Measurements from ENCODE around the gene EPHB4.
"Not testable (repeated sequence)": the region's sequence is repeated elsewhere in the genome, so short reads cannot be mapped to it uniquely, and the experiment has no call there.

EPHB4 gene

DNA sequence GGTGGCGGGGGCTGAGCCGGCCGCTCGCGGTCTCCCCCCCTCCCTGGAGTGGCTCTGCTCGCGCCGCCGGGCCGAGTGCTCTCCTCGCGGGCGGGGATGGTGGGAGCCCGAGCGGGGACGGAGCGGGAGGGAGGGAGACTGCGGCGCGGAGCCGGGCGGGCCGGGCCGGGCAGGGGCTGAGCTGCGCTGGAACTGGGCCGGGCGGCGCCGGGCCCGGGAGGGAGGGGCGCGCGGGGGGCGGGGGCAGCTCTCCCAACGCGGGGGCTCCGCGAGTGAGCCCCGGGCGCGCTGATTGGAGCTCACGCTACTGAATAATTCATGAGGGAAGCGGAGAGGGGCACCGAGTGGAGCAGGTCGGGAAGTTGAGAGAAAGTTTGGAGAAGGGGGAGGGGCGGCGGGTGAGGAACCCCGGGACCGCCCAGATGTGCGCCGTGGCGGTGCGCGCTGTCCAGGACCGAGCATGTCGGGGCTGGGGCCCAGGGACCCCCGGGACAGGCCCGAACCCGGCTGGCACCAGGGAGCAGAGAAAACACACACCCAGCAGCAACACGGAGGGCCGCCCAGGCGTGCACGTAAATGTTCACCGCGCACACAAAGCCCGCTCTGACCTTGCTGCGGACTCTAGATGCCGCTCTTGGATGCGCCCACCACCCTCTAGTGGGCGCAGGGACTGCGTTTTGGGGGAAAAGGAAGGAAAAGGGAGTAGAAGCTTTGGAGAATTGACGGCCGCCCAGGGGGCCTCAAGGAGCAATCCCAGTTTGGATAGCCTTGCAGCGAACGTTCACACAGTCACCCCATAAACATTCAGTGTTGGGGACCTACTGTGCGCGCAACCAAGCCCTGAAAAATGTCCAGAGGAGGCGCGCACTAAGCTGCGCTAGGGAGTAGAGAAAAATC lies at the start of gene EPHB4:
Gene EPHB4 (minus strand): TSS at position 194 of the 897 bp plus-strand sequence. CDS start 493 bp downstream, outside the sequence.
- DNase-seq (ENCODE audit: low read depth, low spot score): peak; percentile 42

DNA sequence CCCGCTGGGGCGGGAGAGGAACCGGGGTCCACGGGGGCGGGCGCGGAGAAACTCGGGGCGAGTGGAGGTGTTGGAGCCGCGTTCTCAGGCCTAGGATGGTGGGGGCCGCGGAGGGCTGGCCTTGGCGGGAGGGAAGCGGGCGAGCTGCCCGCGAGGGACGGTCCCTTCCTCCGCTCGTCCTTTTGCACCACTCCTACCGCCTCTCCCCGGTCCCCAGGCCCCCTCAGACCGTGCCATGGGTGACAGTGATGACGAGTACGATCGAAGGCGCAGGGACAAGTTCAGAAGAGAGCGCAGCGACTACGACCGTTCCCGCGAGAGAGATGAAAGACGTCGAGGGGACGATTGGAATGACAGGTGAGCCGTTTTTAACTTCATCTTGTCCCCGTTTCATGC lies 48.0 kb upstream of the EPHB4 start:
- DNase-seq (ENCODE audit: low read depth, low spot score): no peak

DNA sequence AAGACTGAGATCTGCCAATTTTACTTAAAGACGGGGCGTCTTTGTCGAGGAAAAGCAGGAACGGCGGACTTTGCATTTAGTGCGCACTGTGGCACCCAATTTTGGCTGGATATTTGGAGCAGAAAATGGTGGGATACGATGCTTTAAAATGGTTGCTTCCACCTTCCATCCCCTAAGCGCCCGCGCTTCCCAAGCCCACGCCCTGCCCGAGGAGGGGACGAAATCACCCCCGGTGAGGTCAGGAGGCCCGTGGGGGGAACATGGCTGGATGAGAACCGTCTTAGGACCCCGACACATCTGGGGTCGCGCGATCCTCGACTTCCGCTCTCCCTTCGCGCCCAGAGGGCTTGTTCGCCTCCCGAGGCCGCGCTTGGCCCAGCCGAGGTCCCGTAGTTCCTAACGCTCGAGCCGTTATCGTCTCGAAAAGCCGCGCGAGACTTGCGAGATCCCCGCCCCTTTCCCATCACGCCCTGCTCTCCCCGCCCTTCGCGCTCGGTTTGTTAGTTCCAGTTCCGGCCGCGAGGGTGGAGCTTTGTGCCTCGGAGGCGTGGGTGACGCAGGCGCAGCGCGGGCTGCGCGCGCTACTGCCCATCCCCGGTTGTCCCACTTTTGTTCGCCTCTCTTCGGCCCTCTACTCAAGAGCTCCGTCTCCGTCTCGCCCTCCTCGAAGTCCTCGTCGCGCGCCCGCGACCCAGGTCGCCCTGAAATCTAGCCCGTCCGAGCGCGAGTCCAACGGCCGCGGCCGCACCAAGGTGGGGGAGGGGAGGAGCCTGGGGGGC lies 47.4 kb upstream of the EPHB4 start, which contains the start of gene SRRT:
Gene SRRT (plus strand): TSS at position 527 of the 779 bp plus-strand sequence. CDS start 488 bp downstream, outside the sequence.
- peak; percentile 96 for DNase-seq (ENCODE audit: low read depth, low spot score)

DNA sequence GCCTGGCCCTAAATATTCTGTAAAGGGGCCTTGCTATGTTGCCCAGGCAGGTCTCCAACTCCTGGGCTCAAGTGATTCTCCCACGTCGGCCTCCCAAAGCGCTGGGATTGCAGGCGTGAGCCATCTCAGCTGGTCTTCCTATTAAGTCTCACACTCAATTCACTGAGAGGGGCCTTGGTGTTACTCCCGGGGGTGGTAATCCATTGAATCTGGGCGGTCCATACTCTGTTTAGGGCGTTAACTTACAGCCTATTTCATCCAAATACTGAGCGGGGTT lies 46.9 kb upstream of the EPHB4 start:
- no peak for DNase-seq (ENCODE audit: low read depth, low spot score)

DNA sequence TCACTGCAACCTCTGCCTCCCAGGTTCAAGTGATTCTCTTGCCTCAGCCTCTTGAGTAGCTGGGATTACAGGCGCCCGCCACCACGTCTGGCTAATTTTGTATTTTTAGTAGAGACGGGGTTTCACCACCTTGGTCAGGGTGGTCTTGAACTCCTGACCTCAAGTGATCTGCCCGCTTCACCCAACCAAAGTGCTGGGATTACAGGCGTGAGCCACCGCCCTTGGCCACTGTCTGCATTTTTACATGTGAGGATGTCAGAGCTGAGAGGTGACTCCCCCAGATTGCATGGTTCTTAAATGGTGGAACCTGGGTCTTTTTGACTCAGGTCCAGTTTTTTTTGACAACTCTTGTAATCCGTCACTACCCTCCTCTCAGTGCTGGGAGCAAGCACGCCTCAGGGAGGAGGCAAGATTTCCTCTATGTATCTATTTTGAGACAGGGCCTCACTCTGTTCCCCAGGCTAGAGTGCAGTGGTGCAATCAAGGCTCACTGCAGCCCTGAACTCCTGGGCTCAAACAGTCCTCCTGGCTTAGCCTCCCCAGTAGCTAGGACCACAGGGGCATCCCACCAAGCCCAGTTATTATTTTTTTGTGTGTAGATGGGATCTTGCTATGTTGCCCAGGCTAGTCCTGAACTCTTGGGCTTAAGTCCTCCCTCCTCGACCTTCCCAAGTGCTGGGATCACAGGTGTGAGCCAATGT lies 46.4 kb upstream of the EPHB4 start:
- no peak for DNase-seq (ENCODE audit: low read depth, low spot score)

DNA sequence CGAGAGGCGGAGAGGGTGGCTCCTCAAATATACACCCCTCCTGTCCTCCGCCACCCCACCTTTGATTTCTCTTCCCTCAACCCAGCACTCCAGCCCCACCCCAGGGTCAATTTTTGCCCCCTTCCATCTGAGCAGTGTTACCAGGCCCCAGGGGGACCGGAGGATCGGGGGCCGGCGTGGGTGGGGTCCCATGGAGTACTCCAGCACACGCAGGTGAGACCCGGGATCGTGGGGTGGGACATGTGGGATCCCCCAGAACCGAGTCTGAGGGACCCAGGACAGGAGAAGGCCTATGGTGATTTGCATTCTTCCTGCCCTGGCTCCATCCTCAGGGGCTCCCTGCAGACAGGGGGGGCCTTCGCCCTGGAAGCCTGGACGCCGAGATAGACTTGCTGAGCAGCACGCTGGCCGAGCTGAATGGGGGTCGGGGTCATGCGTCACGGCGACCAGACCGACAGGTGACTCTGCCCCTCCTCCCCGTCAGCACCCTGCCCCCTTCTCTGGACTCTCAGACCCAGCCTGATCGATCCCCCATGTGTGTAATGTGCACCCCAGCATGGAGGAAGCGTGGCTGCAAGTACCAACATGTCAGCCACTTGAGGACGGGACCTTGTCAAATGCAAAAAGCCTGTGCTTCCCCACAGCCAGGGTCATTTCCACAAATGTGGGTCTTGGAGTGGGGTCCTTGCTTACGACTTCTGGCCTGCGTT lies 40.6 kb upstream of the EPHB4 start:
- no peak for DNase-seq (ENCODE audit: low read depth, low spot score)

DNA sequence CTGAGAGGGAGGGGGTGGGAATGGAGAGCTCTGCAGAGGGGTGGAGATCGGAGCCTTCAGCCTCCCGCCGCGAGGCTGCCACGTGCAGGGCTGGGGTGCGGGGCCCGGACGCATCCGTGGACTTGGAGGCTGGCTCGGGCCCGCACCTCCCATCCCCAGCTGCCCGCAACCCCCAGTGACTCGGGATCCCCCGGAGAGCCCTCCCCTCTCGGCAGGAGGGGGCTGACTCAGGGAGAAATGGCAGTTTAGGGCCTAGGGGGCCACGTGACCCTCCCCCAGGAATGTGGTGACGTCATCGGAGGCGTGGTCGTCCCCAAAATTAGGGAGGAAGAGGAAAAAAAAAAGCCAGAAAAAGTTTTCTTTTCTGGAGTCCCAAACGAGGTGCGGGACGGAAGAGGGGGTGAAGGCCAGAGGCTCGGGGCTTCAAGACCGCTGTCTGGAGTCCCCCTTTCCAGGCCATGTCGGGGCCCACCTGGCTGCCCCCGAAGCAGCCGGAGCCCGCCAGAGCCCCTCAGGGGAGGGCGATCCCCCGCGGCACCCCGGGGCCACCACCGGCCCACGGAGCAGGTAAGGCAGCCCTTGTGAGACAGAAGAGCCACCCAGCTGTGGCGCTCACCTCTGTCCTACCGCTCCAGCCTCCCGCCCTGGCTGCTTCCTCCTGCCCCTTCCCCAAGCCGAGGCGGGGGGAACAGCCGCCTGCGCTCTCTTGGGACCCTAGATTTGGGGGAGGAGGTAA lies 39.9 kb upstream of the EPHB4 start, which contains the start of gene TRIP6:
Gene TRIP6 (plus strand): TSS at position 348 of the 736 bp plus-strand sequence. CDS start 111 bp downstream, at position 459.
- peak; percentile 93 for DNase-seq (ENCODE audit: low read depth, low spot score)

DNA sequence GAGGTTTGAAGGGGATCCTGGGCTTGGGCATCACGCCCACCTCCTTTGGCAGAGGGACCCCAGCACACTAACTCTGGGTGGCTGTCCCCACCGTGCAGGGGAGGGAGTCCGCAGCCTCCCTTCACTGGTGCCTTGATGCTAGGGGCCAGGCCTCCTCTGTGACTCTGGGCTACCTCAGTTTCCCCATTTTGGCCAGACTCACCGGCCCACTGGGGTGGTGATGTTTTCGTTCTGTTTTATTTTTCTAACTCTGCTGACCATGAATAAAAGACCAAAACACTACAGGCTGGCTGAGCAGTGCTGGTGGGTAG lies 39.4 kb upstream of the EPHB4 start:
- no peak for DNase-seq (ENCODE audit: low read depth, low spot score)

DNA sequence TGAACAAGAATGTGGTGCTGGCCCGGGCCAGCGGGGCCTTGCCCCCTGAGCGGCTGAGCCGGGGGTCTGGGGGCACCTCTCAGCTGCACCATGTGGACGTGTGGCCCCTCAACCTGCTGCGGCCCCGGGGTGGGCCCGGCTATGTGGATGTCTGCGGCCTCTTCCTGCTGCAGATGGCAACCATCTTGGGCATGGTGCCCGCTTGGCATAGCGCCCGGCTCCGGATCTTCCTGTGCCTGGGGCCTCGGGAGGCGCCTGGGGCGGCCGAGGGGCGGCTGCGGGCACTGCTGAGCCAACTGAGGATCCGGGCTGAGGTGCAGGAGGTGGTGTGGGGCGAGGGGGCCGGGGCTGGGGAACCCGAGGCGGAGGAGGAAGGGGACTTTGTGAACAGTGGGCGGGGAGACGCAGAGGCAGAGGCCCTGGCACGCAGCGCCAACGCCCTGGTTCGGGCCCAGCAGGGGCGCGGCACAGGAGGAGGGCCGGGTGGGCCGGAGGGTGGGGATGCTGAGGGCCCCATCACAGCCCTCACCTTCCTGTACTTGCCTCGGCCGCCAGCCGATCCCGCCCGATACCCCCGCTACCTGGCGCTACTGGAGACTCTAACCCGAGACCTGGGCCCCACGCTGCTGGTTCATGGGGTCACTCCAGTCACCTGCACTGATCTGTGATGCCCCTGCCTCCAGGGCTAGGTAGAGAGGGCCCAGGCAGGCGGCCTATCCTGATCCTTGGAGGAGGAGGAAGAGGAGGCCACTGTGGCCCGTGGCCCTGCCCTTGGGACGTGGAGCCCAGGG lies 38.8 kb upstream of the EPHB4 start:
- DNase-seq (ENCODE audit: low read depth, low spot score): no peak

DNA sequence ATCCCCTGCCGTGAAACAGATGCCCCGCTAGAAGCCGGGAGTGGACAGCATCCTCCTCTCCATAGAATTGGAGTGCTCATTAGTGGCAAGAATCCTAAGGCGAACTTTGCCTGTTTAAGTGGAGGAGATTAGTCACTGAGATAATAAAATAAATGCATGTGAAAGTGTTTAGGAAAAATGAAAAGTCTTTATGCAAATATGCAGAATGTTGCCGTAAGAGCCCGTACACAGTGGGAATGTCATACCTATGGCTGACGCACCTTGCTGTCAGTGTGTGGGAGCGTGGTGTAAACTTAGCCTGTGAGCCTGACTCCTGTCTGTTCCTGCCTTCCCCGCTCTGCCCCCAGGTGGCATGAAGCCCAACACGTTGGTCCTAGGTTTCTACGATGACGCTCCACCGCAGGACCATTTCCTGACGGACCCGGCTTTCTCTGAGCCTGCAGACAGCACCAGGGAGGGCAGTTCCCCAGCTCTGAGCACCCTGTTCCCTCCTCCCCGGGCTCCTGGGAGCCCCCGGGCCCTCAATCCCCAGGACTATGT lies 38.1 kb upstream of the EPHB4 start:
- DNase-seq (ENCODE audit: low read depth, low spot score): no peak

DNA sequence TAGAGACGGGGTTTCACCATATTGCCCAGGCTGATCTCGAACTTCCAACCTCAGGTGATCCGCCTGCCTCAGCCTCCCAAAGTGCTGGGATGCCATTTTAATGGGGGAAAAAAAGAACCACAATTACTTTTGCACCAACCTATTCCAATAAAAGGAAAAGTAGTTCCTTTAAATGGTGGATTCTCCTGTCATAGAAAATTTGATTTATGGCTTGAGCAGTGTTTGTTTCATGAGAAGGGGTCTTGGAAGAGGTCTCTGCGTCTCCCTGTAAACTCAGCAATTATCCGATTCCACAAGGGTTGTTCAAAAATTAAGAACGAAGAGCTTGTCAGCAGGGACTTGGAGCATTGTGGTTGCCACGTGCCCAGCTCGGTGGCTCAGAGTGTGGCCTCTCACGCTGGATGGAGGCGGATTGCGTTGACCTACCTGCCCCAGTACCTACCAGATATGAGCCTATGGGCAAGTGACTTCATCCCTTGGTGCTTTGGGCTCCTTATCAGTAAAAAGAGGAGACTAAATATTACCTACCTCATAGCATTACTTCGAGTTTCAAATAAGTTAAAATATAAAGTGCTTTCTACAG lies 37.0 kb upstream of the EPHB4 start:
- DNase-seq (ENCODE audit: low read depth, low spot score): no peak

DNA sequence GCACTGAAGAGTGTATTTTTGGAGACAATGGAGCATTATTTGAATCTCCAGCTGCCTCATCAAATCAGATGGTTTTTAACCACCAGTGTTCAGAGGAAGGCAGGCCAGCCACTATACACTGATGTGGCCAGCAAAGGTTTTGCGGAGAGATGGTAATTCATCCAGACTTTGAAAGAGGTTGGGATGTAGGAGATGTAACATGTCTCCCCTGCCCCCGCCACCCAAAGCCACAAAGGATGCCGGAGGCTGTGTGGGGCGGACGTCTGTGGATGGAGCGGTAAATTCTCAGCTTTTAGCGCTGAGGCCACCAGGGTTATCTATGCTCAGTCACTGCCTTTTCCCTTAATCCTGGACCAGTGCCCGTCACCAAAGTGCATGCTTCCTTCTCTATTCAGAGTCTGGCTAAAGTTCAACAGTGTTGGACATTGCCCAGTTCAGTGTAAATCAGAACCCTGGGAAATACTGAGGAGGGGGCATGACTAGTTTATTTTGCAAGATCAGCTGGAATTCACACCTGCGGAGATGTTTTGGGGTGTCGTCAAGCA lies 36.2 kb upstream of the EPHB4 start:
- DNase-seq (ENCODE audit: low read depth, low spot score): no peak

DNA sequence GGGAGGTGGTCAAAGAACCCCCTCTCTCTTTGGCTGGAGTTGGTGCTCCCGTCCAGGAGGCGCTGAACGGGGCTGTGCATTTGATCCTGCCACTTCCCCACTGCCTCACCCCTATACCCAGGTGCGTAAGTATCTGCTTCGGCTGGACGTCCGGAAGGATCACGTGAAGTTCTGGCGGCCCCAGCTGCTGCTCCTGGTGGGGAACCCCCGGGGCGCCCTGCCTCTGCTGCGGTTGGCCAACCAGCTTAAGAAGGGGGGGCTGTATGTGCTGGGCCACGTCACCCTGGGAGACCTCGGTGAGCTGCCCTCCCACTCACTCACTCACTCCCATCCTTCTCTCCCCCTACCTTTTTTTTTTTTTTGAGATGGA lies 34.3 kb upstream of the EPHB4 start:
- DNase-seq (ENCODE audit: low read depth, low spot score): no peak

DNA sequence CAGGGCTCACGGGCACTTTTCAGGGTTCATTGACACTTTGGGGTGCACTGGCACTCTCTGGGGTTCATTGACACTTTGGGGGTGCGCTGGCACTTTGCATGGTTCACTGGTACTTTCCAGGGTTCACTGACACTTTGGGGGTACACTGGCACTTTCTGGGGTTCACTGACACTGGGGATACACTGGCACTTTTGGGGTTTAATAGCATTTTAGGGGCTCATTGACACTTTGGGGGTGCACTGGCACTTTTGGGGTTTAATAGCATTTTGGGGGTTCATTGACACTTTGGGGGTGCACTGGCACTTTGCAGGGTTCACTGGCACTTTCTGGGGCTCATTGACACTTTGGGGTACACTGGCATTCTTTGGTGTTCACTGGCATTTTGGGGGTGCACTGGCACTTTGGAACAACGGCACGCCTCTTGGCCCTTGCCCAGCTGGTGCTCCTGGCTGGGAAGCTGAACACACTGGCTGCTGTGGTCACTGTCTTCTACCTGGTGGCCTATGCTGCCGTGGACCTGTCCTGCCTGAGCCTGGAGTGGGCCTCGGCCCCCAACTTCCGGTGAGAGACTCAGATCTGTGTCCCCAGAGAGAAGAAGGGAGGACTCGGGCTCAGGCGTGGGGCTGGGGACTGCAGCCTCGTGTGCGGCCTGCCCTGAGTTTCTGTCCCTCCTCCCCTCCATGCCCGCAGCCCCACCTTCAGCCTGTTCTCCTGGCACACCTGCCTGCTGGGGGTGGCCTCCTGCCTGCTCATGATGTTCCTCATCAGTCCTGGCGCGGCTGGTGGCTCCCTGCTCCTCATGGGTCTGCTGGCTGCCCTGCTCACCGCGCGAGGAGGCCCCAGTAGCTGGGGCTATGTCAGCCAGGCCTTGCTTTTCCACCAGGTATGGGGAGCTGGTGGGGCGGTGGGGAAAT lies 33.6 kb upstream of the EPHB4 start:
- DNase-seq (ENCODE audit: low read depth, low spot score): no peak

DNA sequence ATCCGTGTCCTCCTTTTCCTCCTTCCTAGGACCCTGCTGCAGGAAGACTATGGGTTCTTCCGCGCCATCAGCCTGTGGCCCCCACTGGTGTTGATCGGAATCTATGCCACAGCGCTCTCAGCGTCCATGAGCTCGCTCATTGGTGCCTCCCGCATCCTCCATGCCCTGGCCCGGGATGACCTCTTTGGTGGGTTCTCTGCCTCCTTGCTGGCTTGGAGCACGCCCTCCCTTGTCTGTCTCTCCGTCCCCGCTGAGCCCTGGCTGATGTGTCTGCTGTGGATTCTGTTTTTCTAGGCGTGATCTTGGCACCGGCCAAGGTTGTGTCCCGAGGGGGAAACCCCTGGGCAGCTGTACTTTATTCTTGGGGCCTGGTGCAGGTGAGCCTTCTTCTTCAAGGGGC lies 32.5 kb upstream of the EPHB4 start:
- DNase-seq (ENCODE audit: low read depth, low spot score): no peak

DNA sequence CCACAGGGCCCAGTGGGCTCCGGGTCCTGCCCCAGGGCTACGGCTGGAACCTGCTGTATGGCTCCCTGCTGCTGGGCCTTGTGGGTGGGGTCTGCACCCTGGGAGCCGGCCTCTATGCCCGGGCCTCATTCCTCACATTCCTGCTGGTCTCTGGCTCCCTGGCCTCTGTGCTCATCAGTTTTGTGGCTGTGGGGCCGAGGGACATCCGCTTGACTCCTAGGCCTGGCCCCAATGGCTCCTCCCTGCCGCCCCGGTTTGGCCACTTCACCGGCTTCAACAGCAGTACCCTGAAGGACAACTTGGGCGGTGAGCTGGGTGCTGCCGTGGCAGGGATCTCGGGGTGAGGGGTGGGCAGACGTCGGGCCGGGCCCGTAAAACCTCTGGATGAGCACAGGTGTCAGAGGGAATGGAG lies 29.6 kb upstream of the EPHB4 start:
- DNase-seq (ENCODE audit: low read depth, low spot score): no peak

DNA sequence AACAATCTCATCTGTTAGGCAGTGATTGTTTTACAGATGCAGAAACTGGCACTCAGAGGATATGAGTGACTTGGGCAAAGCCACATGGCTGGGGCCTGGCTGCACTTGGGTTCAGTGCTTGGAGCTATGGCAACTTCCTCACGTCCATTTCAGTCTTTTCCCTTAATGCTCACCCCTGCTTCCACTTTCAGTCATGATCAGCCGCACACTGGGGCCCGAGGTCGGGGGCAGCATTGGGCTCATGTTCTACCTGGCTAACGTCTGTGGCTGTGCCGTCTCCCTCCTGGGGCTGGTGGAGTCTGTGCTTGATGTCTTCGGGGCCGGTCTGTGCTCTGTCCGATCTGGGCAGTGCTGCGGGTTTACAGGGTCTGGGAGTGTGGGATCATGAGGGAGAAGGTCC lies 28.2 kb upstream of the EPHB4 start:
- no peak for DNase-seq (ENCODE audit: low read depth, low spot score)

DNA sequence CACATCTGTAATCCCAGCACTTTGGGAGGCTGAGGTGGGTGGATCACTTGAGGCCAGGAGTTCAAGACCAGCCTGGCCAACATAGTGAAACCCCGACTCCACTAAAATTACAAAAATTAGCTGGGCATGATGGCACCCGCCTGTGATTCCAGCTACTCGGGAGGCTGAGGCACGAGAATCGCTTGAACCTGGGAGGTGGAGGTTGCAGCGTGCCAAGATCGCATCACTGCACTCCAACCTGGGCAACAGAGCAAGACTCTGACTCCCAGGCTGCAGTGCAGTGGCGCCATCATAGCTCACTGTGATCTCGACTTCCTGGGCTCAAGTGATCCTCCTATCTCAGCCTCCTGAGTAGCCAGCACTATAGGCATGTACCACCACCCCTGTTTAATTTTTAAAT lies 27.6 kb upstream of the EPHB4 start:
- not testable (repeated sequence) for DNase-seq (ENCODE audit: low read depth, low spot score)

All from brain pericyte (primary cell).